Hematopoietic multipotent progenitor cell treated with erythropoietin and hydrocortisone succinate and interleukin-3 and kit ligand, for 15 days (in vitro differentiated cells): Measurements from ENCODE around the gene BAIAP2L2.
"Not testable (repeated sequence)": the region's sequence is repeated elsewhere in the genome, so short reads cannot be mapped to it uniquely, and the experiment has no call there.

Experiments
- DNase-seq: peaks from one replicate; pipeline ENCODE4 v3.0.0-alpha.2; 2015; ENCODE audit warnings: low spot score

BAIAP2L2 gene

GRCh38 chr22:38081636-38081940 is 28.9 kb downstream of the BAIAP2L2 start:
- DNase-seq = no peak

GRCh38 chr22:38080850-38081635 is 29.4 kb downstream of the BAIAP2L2 start:
- no peak for DNase-seq

GRCh38 chr22:38080474-38080849 is 30.0 kb downstream of the BAIAP2L2 start:
- no peak for DNase-seq

- DNase-seq = no peak
These were observed 30.7 kb downstream of the BAIAP2L2 start for GRCh38 chr22:38079804-38080203.

- DNase-seq = not testable (repeated sequence)
These were observed 31.3 kb downstream of the BAIAP2L2 start for GRCh38 chr22:38079208-38079607.

- no peak for DNase-seq
These were observed 32.2 kb downstream of the BAIAP2L2 start for GRCh38 chr22:38078046-38078840.

GRCh38 chr22:38077595-38077994 is 32.9 kb downstream of the BAIAP2L2 start:
- no peak for DNase-seq

- no peak for DNase-seq
These were observed 33.4 kb downstream of the BAIAP2L2 start for GRCh38 chr22:38077096-38077495.

GRCh38 chr22:38075961-38076360 is 34.5 kb downstream of the BAIAP2L2 start:
- no peak for DNase-seq

GRCh38 chr22:38075105-38075825 is 35.2 kb downstream of the BAIAP2L2 start:
- DNase-seq = no peak

- no peak for DNase-seq
These were observed 36.0 kb downstream of the BAIAP2L2 start for GRCh38 chr22:38074181-38075104.

- DNase-seq = no peak
These were observed 37.0 kb downstream of the BAIAP2L2 start for GRCh38 chr22:38073150-38074130.

- DNase-seq = no peak
These were observed 37.9 kb downstream of the BAIAP2L2 start for GRCh38 chr22:38072322-38073149.

GRCh38 chr22:38071421-38072321 is 38.8 kb downstream of the BAIAP2L2 start:
- DNase-seq = no peak

GRCh38 chr22:38070250-38070921 is 40.1 kb downstream of the BAIAP2L2 start:
- DNase-seq = no peak

GRCh38 chr22:38069372-38070249 is 40.9 kb downstream of the BAIAP2L2 start:
- no peak for DNase-seq
